HG03103 (cell line): Measurements from ENCODE around the gene POLG.

ENCODE experiments used
- ATAC-seq: cut with Tn5 transposase; IDR thresholded peaks from one replicate; pipeline ENCODE4 v1.9.1; 2021; ENCODE audit warnings: low read depth; ENCODE audit not compliant: unreplicated experiment

POLG gene

GRCh38 chr15:89370120-89370977, 35.7 kb upstream of the POLG start:
- ATAC-seq: no peak

- ATAC-seq: no peak
These were observed 34.8 kb upstream of the POLG start for GRCh38 chr15:89369341-89369947.

GRCh38 chr15:89368566-89369223, 34.1 kb upstream of the POLG start:
- no peak for ATAC-seq

- ATAC-seq: no peak
These were observed 33.1 kb upstream of the POLG start for GRCh38 chr15:89367485-89368451.

GRCh38 chr15:89366656-89367393, 32.2 kb upstream of the POLG start:
- no peak for ATAC-seq

GRCh38 chr15:89365462-89366065, 30.9 kb upstream of the POLG start:
- ATAC-seq: no peak

GRCh38 chr15:89364741-89365450, 30.3 kb upstream of the POLG start:
- no peak for ATAC-seq

- no peak for ATAC-seq
These were observed 29.7 kb upstream of the POLG start for GRCh38 chr15:89364341-89364740.

- ATAC-seq: no peak
These were observed 29.1 kb upstream of the POLG start for GRCh38 chr15:89363770-89364169.

- no peak for ATAC-seq
These were observed 28.5 kb upstream of the POLG start for GRCh38 chr15:89363133-89363532.

- ATAC-seq: no peak
These were observed 27.8 kb upstream of the POLG start for GRCh38 chr15:89362203-89363101.

- no peak for ATAC-seq
These were observed 27.0 kb upstream of the POLG start for GRCh38 chr15:89361451-89362202.

GRCh38 chr15:89360294-89360971, 25.8 kb upstream of the POLG start:
- no peak for ATAC-seq

GRCh38 chr15:89359471-89360293, 25.1 kb upstream of the POLG start:
- no peak for ATAC-seq

GRCh38 chr15:89358755-89359439, 24.3 kb upstream of the POLG start:
- ATAC-seq: peak; percentile 78
